HepG2 (cell line): Measurements from ENCODE around the gene CSN2. TPM values are rescaled to one million over a fixed set of nuclear protein-coding genes. Genes with fewer than 3 reads are reported as not detected.
"Not testable (repeated sequence)": the region's sequence is repeated elsewhere in the genome, so short reads cannot be mapped to it uniquely, and the experiment has no call there.

Experiments
- ATAC-seq: fragments of 200-7000 bp; cut with Tn5 transposase; 3 replicates; pipeline ENCODE4 v1.9.1; 2020; ENCODE audit warnings: mild to moderate bottlenecking, moderate library complexity
- BruUV-seq: library from RNA; stranded (reverse); fragments of 400-500 nt; replicated peaks from 2 replicates; lab custom pipeline; 2021; lab: Mats Ljungman, UMichigan
- CTCF ChIA-PET: fragments of 300-600 bp; formaldehyde crosslinking; extraction: SDS; loops from one replicate; lab custom pipeline; 2021; ENCODE audit warnings: low total read pairs, inconsistent platforms, low intra/inter-chr PET ratio; lab: Yijun Ruan, JAX
- POLR2A ChIA-PET: fragments of 350-600 bp; sonication (Branson Sonifier 250); formaldehyde crosslinking; loops from one replicate; lab custom pipeline; 2020; ENCODE audit warnings: antibody characterized with exemption, inconsistent platforms; lab: Yijun Ruan, JAX
- DNase-seq: peaks from one replicate; pipeline ENCODE4 v3.0.0-alpha.2; 2015; ENCODE audit warnings: low spot score
- FAIRE-seq: peaks from 3 replicates; lab custom pipeline; 2011; peaks lifted over from hg19 to GRCh38; lab: Jason Lieb, UNC
- H2AFZ ChIP-seq: one replicate; pipeline ENCODE4 v1.6.1; 2011; ENCODE audit warnings: low read length, inconsistent platforms
- H3K27ac ChIP-seq: fragments of 300-600 bp; 3 replicates; pipeline ENCODE4 v1.8.0; 2011; ENCODE audit warnings: mixed run types, mild to moderate bottlenecking, mixed read lengths, low read length, inconsistent platforms; ENCODE audit not compliant: insufficient read depth; ENCODE audit errors: extremely low read length
- H3K27me3 ChIP-seq, 2 experiments: fragments of 200-600 bp in 1 of 2; 2 replicates in 1 of 2; 3 replicates in 1 of 2; pipeline versions ENCODE4 v1.6.0 to v1.8.0; 2011; ENCODE audit warnings: low read length in 2 of 2, mild to moderate bottlenecking in 2 of 2, moderate library complexity in 2 of 2, inconsistent platforms in 1 of 2; ENCODE audit not compliant: insufficient read depth in 2 of 2, control insufficient read depth in 1 of 2
- H3K36me3 ChIP-seq, 2 experiments: fragments of 200-600 bp in 1 of 2; replicated peaks in 1 of 2; 2 replicates in 1 of 2; 3 replicates in 1 of 2; pipeline versions ENCODE4 v1.5.1 to v1.8.0; 2011; ENCODE audit warnings: low read length in 2 of 2, inconsistent platforms in 1 of 2; ENCODE audit not compliant: insufficient read depth in 2 of 2, control insufficient read depth in 1 of 2
- H3K4me1 ChIP-seq: 2 replicates; pipeline ENCODE4 v1.5.1; 2012; ENCODE audit warnings: low read length, inconsistent platforms; ENCODE audit not compliant: insufficient read depth
- H3K4me2 ChIP-seq: 2 replicates; pipeline ENCODE4 v1.6.0; 2011; ENCODE audit warnings: low read depth, low read length, inconsistent platforms
- H3K4me3 ChIP-seq, 3 experiments: fragments of 200-600 bp in 1 of 3; sonication (generic), shearing (Covaris generic) in 1 of 3; replicated peaks in 1 of 3; 2 replicates each; pipeline ENCODE4 v1.5.1; 2011 to 2016; ENCODE audit warnings: low read length in 3 of 3, inconsistent platforms in 2 of 3, low read depth in 2 of 3, mild to moderate bottlenecking in 2 of 3, control low read depth in 1 of 3, mixed read lengths in 1 of 3; ENCODE audit not compliant: insufficient read depth in 1 of 3
- H3K79me2 ChIP-seq: one replicate; pipeline ENCODE4 v1.6.1; 2011; ENCODE audit warnings: low read length, inconsistent platforms; ENCODE audit not compliant: insufficient read depth
- H3K9ac ChIP-seq: 2 replicates; pipeline ENCODE4 v1.6.0; 2011; ENCODE audit warnings: mild to moderate bottlenecking, low read depth, low read length, inconsistent platforms; ENCODE audit not compliant: insufficient read depth
- H3K9me3 ChIP-seq: 2 replicates; pipeline ENCODE4 v1.5.1; 2012; ENCODE audit warnings: mild to moderate bottlenecking, low read length
- H4K20me1 ChIP-seq: 2 replicates; pipeline ENCODE4 v1.6.0; 2011; ENCODE audit warnings: inconsistent platforms, mild to moderate bottlenecking, low read length, moderate library complexity; ENCODE audit not compliant: insufficient read depth
- BATF2 ChIP-seq: sonication (generic); formaldehyde crosslinking; IDR thresholded peaks from 2 replicates; pipeline ENCODE4 v1.8.0; 2022; ENCODE audit warnings: mild to moderate bottlenecking, missing genetic modification reagents, moderate library complexity
- IKZF1 ChIP-seq: fragments of 450-650 bp; IDR thresholded peaks from 2 replicates; pipeline ENCODE4 v1.7.1; 2016
- JARID2 ChIP-seq: sonication (generic); formaldehyde crosslinking; IDR thresholded peaks from 2 replicates; pipeline ENCODE4 v1.8.1; 2023; ENCODE audit warnings: missing genetic modification reagents, inconsistent platforms; ENCODE audit not compliant: insufficient replicate concordance
- MTA1 ChIP-seq: sonication (generic); formaldehyde crosslinking; IDR thresholded peaks from 2 replicates; pipeline ENCODE4 v1.4.0; 2020; ENCODE audit warnings: missing genetic modification reagents, mild to moderate bottlenecking, borderline replicate concordance
- MTF1 ChIP-seq: sonication (generic); formaldehyde crosslinking; IDR thresholded peaks from 2 replicates; pipeline ENCODE4 v1.5.0; 2020; ENCODE audit warnings: missing genetic modification reagents
- MZF1 ChIP-seq: sonication (generic); formaldehyde crosslinking; IDR thresholded peaks from 2 replicates; pipeline ENCODE4 v1.8.1; 2023; ENCODE audit warnings: mild to moderate bottlenecking, missing genetic modification reagents, borderline replicate concordance
- NR1H2 ChIP-seq: sonication (generic); formaldehyde crosslinking; IDR thresholded peaks from 2 replicates; pipeline ENCODE4 v1.8.1; 2022; ENCODE audit warnings: low read depth, missing genetic modification reagents, borderline replicate concordance
- NR2F6 ChIP-seq, 2 experiments: IDR thresholded peaks; 2 replicates each; pipeline ENCODE4 v1.6.1; 2016; ENCODE audit warnings: antibody characterized with exemption in 1 of 2, mild to moderate bottlenecking in 1 of 2
- SIX4 ChIP-seq: sonication (generic); formaldehyde crosslinking; IDR thresholded peaks from 2 replicates; pipeline ENCODE4 v1.4.0; 2020; ENCODE audit warnings: missing genetic modification reagents
- SP1 ChIP-seq, 2 experiments: fragments of 450-650 bp in 1 of 2; sonication (generic) in 1 of 2; formaldehyde crosslinking in 1 of 2; IDR thresholded peaks; 2 replicates each; pipeline versions ENCODE4 v1.4.0 to v1.6.1; 2016 to 2020; ENCODE audit warnings: missing genetic modification reagents in 1 of 2
- THRA ChIP-seq: sonication (generic); formaldehyde crosslinking; IDR thresholded peaks from 2 replicates; pipeline ENCODE4 v1.4.0; 2020; ENCODE audit warnings: missing genetic modification reagents, borderline replicate concordance
- TRIM22 ChIP-seq: fragments of 450-650 bp; IDR thresholded peaks from 2 replicates; pipeline ENCODE4 v1.6.1; 2017
- ZFP36L2 ChIP-seq: sonication (generic); formaldehyde crosslinking; IDR thresholded peaks from 2 replicates; pipeline ENCODE4 v1.4.0; 2020; ENCODE audit warnings: missing genetic modification reagents
- ZNF569 ChIP-seq: sonication (generic); formaldehyde crosslinking; IDR thresholded peaks from 2 replicates; pipeline ENCODE4 v1.5.0; 2020; ENCODE audit warnings: mild to moderate bottlenecking, missing genetic modification reagents, moderate library complexity, borderline replicate concordance
- ZNF792 ChIP-seq: IDR thresholded peaks from 2 replicates; pipeline ENCODE4 v1.6.1; 2016
- WGBS: methylation state at CpG from one replicate; pipeline ENCODE4 v1.1.6; 2017; ENCODE audit warnings: low lambda C conversion rate; 5-methylcytosine and 5-hydroxymethylcytosine counted together
- in situ Hi-C: cut with HindIII; loops from 2 replicates; pipeline ENCODE4 v1.10.0; 2017; ENCODE audit warnings: low pct_unique_long_range_greater_than_20kb; ENCODE audit not compliant: extremely low pct_ligation_motif_present
- intact Hi-C: fragments of 100-400 bp; cut with micrococcal nuclease; formaldehyde crosslinking; loops from one replicate; pipeline ENCODE4 v1.10.0; 2022; ENCODE audit not compliant: unreplicated experiment
- polyA plus RNA-seq, 8 experiments: library from polyadenylated mRNA; depleted of rRNA in 3 of 8; stranded (reverse) in 7 of 8; unstranded in 1 of 8; fragments of >200 nt; fragmentation: Illumina TruSeq in 4 of 8; extraction: Trizol in 4 of 8; gene quantifications; 2 replicates each; pipeline versions ENCODE4 v1.2.1 to v1.2.3, GENCODE V29; 2011 to 2016; ENCODE audit warnings: low read depth in 4 of 8, missing spikeins in 1 of 8, mixed read lengths in 1 of 8; ENCODE audit not compliant: insufficient read depth in 1 of 8
- total RNA-seq, 5 experiments: library from RNA; depleted of rRNA; stranded (reverse); fragments of >200 nt; fragmentation: Illumina TruSeq; extraction: Trizol; gene quantifications; 2 replicates each; pipeline ENCODE4 v1.2.3, GENCODE V29; 2016; ENCODE audit warnings: low read depth in 1 of 5

CSN2 gene
- total and polyA plus RNA-seq, 2 of the 13 experiments (the other 11 are each of a cell fraction or from before 2014, with no cell fraction given): 0.15 TPM; not detected in 1

DNA sequence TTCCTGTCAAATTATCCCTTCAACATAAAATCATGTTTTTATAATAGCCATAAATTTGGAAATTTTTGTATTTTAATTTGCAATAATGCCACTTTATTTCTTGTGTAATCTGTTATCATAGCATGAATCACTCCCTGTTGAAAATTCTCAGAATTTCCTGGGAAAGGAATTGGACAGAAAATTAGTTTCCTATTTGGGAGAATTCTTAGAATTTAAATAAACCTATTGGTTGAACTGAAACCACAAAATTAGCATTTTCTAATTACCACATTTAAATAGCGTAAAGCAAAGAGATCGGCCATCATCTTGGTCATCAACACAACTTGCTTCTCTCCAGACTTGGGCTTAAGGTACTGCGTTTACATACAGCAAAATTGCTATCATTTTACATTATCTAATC is 34.8 kb downstream of the CSN2 start, which contains the start of gene CSN1S1:
Gene CSN1S1, plus strand, starts transcription at position 301 of the 400 bp plus-strand sequence. CDS start 1,488 bp downstream, outside the sequence.
- H3K4me1 ChIP-seq: peaks cover 6% of the 10 kb centered on the region
- no peaks in the 10 kb centered on the region for H3K9me3 ChIP-seq
- BruUV-seq: no TSS peak
- 95% methylated on average over 3 of the region's 3 CpGs for WGBS
- ChIA-PET CTCF (no interaction called here), POLR2A (no interaction called here)
- intact Hi-C loops (no loop called here), in situ Hi-C loops (no loop called here)
- H3K36me3 ChIP-seq: no peaks in the 10 kb centered on the region
- H3K27ac ChIP-seq: no peak within 1 kb of the TSS
- H3K27me3 ChIP-seq: no peaks in the 10 kb centered on the region
- no peak within 1 kb of the TSS for H3K9ac ChIP-seq
- H3K4me3 ChIP-seq: no peak within 1 kb of the TSS
- ATAC-seq (no peak), DNase-seq (no peak), FAIRE-seq (no peak)
- no peaks in the 10 kb centered on the region for H3K79me2 ChIP-seq
- no peak within 1 kb of the TSS for H2AFZ ChIP-seq
- no peak within 1 kb of the TSS for H3K4me2 ChIP-seq
- no peak for TF ChIP-seq ZNF569 (CRISPR knock-in tag)
- no peak for TF ChIP-seq NR1H2
- TF ChIP-seq TRIM22: no peak
- no peak for TF ChIP-seq BATF2 (CRISPR knock-in tag)
- no peak for TF ChIP-seq THRA (CRISPR knock-in tag)
- TF ChIP-seq MTF1 (CRISPR knock-in tag): no peak
- no peak for TF ChIP-seq SIX4 (CRISPR knock-in tag)
- no peak for TF ChIP-seq SP1 (IDR thresholded peaks at IDR 0.05)
- TF ChIP-seq SP1 (CRISPR knock-in tag; IDR thresholded peaks at IDR 0.05): no peak
- no peak for TF ChIP-seq ZFP36L2 (CRISPR knock-in tag)
- TF ChIP-seq IKZF1: no peak
- no peak for TF ChIP-seq JARID2
- TF ChIP-seq MZF1 (CRISPR knock-in tag): no peak
- no peak for TF ChIP-seq MTA1 (CRISPR knock-in tag)
- no peak for TF ChIP-seq ZNF792
- no peak for TF ChIP-seq NR2F6 (IDR thresholded peaks at IDR 0.05)
- TF ChIP-seq NR2F6 (CRISPR knock-in tag; IDR thresholded peaks at IDR 0.05): no peak
- TF ChIP-seq, all 625 proteins: peak for 0
- H4K20me1 ChIP-seq: no peaks in the 10 kb centered on the region

DNA sequence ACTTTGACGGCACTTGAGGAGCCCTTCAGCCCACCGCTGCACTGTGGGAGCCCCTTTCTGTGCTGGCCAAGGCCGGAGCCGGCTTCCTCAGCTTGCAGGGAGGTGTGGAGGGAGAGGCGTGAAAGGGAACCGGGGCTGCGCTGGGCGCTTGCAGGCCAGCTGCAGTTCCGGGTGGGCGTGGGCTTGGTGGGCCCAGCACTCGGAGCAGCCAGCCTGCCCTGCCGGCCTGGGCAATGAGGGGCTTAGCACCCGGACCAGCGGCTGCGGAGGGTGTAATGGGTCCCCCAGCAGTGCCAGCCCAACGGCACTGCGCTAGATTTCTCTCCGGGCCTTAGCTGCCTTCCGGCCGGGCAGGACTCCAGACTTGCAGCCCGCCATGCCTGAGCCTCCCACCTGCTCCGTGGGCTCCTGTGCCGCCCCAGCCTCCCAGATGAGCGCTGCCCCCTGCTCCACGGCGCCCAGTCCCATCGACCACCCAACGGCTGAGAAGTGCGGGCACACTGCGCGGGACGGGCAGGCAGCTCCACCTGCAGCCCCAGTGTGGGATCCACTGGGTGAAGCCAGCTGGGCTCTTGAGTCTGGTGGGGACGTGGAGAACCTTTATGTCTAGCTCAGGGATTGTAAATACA is 41.6 kb downstream of the CSN2 start:
- H3K4me3 ChIP-seq, H3K36me3 ChIP-seq, H3K79me2 ChIP-seq, ATAC-seq, H3K27ac ChIP-seq, POLR2A ChIA-PET, FAIRE-seq, intact Hi-C loops, H4K20me1 ChIP-seq, H3K4me2 ChIP-seq, BruUV-seq, H3K27me3 ChIP-seq, H3K4me1 ChIP-seq, H3K9ac ChIP-seq, CTCF ChIA-PET, in situ Hi-C loops, H2AFZ ChIP-seq, H3K9me3 ChIP-seq, DNase-seq: not testable (repeated sequence)
- WGBS: 93% methylated on average over 18 of the region's 33 CpGs
